ENCODE data around the gene PHETA2.

DNA sequence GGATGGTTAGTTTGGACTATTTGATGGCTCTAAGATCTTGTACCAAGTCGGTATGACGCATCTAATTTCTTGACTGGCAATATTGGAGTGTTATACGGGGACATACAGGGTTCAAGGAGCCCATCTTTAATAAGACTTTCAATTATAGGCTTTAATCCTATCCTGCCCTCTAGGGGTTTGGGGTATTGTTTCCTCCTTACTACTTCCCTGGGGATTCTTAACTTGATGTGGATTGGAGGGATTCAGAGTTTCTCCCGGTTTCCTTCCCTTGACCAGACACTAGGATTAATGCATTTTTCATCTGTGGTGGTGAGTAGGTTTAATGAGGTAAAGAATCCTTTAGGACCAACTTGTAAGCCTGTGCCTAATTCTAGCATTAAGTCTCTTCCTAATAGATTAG lies 37.8 kb downstream of the PHETA2 start:
- TF ChIP-seq, protein P1, sequence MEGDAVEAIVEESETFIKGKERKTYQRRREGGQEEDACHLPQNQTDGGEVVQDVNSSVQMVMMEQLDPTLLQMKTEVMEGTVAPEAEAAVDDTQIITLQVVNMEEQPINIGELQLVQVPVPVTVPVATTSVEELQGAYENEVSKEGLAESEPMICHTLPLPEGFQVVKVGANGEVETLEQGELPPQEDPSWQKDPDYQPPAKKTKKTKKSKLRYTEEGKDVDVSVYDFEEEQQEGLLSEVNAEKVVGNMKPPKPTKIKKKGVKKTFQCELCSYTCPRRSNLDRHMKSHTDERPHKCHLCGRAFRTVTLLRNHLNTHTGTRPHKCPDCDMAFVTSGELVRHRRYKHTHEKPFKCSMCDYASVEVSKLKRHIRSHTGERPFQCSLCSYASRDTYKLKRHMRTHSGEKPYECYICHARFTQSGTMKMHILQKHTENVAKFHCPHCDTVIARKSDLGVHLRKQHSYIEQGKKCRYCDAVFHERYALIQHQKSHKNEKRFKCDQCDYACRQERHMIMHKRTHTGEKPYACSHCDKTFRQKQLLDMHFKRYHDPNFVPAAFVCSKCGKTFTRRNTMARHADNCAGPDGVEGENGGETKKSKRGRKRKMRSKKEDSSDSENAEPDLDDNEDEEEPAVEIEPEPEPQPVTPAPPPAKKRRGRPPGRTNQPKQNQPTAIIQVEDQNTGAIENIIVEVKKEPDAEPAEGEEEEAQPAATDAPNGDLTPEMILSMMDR (IDR thresholded peaks at IDR 0.05; ENCODE audit: extremely low read depth in 1 of 2, insufficient read depth in 1 of 2, low read depth in 1 of 2, low read length in 2 of 2): no peak
- TF ChIP-seq EZH2 (IDR thresholded peaks at IDR 0.05; ENCODE audit: borderline replicate concordance, low read depth, low read length, severe bottlenecking): no peak

Data from endothelial cell of umbilical vein (primary cell).